ENCODE data around the gene PTPRCAP.

GRCh38 chr11:67400251-67400941, 37.1 kb downstream of the PTPRCAP start:
- no peak for TF ChIP-seq SUZ12 (IDR thresholded peaks at IDR 0.05; ENCODE audit: extremely low read depth, insufficient read depth, insufficient read length)
- no peak for TF ChIP-seq YY1 (IDR thresholded peaks at IDR 0.05; ENCODE audit: insufficient read depth, insufficient read length)

All from NT2/D1 (cell line).